GM18508 (cell line): Measurements from ENCODE around the gene CALML6.
"Not testable (repeated sequence)": the region's sequence is repeated elsewhere in the genome, so short reads cannot be mapped to it uniquely, and the experiment has no call there.

Experiments
- ATAC-seq: cut with Tn5 transposase; IDR thresholded peaks from one replicate; pipeline ENCODE4 v1.9.1; 2021; ENCODE audit warnings: moderate number of reproducible peaks; ENCODE audit not compliant: insufficient read depth, unreplicated experiment

The CALML6 gene

DNA sequence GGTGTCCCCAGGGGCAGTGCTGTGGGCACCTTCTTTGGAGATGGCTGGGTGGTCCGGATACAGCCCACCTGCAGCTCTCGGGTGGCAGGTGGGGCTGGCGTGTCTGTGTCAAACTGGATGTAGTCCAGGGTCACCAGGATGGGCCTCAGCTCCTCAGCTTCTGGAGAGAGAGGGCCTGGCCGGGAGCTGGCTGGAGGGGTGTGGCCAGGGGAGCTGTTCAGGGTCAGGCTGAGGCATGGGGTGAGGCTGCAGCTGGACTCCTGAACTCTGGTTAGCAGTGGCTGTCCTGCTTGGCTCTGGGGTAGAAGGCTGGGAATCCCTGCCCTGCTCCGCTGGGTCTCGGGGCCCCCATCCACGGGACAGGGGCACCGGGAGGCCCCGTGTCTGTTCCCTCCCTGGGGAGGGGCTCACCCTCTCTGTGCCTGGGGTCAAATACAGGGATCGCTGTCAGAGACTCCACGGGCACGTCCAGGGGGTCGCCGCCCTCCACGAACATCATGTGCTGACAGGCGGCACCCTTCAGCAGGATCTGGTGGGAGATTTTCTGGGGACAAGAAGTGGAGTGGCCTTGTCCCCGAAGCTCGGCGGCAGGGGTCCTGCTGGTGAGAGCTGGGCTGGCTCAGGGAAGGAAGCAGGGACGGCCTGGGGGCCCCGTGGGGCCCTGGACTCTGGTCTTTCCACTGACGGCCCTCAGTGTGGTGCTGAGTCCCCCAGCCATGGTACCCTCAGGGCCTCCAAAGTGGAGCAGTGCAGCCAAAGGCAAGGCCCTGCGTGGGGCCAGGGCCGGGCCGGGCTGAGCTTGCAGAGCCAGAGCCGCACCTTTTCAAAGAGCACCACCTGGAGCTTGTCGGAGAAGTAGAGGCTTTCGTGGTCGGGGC, 8.1 kb downstream of the CALML6 start:
- ATAC-seq = no peak

- ATAC-seq = no peak
Measured at GRCh38 chr1:1924386-1924785, 9.3 kb downstream of the CALML6 start.

DNA sequence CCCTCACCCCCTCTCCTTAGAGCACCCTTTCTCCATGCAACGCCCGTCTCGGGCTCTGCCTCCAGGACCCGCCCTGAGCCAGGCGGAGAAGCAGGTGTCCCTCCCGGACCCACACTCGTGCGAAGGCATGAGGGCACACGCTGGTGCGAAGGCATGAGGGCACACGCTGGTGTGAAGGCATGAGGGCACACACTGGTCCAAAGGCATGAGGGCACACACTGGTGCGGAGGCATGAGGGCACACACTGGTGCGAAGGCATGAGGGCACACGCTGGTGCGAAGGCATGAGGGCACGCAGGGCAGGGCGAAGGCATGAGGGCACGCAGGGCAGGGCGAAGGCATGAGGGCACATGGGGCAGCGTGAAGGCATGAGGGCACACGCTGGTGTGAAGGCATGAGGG, 9.8 kb downstream of the CALML6 start:
- ATAC-seq = no peak

GRCh38 chr1:1925437-1926345, 10.6 kb downstream of the CALML6 start:
- no peak for ATAC-seq

DNA sequence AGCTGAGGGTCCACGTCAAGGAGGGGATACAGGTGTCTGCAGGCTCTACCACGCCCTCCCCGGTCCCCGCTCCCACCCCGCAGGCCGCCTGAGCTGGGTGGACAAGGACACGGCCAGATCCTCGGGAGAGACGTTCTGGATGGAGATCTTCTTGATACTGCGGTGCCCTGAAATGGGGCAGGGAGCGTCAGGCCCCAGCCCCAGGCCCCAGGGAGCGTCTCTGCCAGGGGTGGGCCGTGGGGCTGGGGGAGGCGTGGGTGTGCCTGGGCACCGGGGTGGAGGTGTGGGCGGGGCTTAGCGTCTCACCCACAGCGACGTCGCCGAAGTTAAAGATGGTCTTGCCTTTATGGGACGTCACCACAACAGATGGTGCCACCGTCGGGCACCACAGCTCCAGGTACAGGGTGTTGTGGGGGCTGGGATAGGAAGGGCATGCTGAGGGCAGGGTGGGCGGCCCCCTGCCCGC, 11.3 kb downstream of the CALML6 start:
- no peak for ATAC-seq

GRCh38 chr1:1926886-1927660, 12.0 kb downstream of the CALML6 start:
- no peak for ATAC-seq

GRCh38 chr1:1927751-1928150, 12.7 kb downstream of the CALML6 start:
- no peak for ATAC-seq

DNA sequence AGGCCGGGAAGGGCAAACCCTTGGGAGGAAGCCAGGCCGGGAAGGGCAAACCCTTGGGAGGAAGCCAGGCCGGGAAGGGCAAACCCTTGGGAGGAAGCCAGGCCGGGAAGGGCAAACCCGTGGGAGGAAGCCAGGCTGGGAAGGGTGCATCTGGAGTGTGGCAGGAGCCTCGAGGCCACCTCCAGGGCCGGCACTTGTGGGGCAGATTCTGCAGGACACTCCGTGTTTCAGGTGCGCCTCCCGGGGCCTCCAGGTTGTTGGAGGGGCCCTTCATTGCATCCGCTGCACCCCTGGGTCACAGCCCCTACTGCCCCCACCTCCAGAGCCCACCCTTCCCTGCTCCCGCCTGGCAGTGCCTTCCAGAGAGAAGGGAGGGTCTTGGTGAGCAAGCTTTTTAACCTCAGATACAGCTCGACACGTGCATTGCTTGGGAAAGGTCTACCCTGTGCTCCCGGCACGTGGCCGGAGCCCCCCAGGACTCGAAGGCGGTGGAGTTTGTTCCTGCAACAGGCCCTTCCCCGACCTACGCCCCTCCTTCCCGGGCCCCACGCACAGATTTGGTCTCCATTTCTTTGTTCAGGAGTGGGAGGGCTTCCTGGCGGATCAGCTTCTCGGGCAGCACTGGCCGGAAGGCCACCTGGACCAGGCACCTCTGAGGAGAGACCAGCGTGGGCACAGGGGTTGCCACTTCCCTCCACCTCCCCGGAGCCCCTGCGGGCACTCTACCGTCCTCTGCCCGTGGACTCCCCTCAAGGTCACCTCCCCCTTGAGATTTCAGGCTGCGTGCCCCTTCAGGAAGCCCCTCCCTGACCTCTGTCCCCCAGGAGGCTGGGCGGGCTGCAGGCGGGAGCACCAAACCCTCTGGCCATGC, 13.4 kb downstream of the CALML6 start:
- no peak for ATAC-seq

DNA sequence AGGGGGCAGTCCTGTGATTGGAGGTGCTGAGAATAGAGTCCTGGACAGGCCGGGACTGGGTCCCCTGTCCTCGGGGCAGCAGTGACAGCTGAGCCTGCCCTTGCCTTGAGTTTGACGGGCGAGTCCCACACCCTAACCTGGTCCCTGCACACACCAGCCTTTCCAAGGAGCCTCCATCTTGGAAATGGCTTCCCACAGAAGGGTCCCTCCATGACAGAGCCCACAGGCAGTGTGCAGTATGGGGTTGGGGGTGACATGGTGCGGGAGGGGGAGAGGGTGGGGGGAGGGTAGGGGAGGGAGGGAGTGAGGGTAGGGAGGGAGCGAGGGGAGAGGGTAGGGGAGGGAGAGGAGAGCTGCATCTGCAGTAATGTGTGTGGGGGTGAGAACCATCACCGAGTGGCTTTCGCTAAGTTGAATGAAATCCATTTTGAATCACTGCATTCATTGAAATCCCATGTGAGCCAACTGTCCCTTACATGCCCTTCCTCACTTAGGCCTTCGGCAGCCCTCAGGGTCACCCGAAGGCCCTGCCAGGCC, 14.1 kb downstream of the CALML6 start:
- no peak for ATAC-seq

DNA sequence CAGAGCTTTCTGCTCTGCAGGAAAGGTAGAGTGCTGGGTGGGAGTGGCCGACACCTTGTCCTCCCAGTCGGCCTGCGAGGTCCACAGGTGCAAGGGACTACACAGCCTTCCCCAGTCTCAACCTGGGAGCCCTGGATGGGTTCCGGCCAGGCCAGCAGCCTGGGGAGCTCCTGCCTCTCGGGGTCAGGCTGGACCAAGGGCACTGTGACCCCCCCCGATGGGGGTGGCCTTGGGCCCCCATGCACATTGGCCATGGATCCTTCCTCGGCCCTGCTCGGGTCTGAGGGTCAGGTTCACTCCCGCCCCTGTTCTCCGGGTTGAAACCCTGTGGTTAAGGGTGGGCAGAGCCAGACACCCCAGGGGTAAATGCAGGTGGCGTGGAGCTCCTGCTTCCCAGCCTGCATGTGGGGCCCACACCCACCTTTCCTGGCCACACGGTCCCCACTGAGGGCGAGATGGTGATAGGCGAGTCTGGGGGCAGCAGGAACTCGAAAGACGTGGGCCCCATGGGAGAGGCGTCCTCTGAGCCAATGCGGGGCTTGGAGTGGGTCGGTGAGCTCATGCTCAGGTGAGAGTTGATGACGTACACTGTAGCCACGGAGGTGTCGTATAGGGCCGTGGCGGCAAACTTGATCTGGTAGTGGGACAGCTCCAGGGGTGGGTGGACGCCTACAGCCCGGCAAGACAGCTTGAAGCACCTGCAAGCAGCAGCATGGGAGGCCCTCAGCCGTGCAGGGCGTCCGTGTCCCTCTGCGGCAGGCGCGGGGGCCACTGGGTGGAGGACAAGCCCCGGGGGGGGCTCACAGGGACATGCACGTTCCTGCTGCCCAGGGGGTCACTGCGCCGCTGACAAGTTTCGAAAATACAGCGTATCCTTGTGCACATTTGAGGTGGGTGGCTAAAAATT, 14.8 kb downstream of the CALML6 start:
- ATAC-seq = no peak

DNA sequence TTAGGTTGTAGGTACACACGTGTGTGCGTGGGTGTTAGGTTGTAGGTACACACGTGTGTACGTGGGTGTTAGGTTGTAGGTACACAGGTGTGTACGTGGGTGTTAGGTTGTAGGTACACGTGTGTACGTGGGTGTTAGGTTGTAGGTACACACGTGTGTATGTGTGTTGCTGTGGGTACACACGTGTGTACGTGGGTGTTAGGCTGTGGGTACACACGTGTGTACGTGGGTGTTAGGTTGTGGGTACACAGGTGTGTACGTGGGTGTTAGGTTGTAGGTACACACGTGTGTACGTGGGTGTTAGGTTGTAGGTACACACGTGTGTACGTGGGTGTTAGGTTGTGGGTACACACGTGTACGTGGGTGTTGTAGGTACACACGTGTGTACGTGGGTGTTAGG, 19.8 kb downstream of the CALML6 start:
- not testable (repeated sequence) for ATAC-seq

GRCh38 chr1:1937061-1937460, 22.0 kb downstream of the CALML6 start:
- no peak for ATAC-seq

GRCh38 chr1:1937549-1938275, 22.7 kb downstream of the CALML6 start:
- ATAC-seq = no peak

- ATAC-seq = no peak
Measured at GRCh38 chr1:1938276-1938573, 23.2 kb downstream of the CALML6 start.

- no peak for ATAC-seq
Measured at GRCh38 chr1:1938613-1939295, 23.7 kb downstream of the CALML6 start.

GRCh38 chr1:1939296-1940122, 24.4 kb downstream of the CALML6 start:
- no peak for ATAC-seq

- no peak for ATAC-seq
Measured at GRCh38 chr1:1940123-1940425, 25.0 kb downstream of the CALML6 start.
